HepG2 (cell line): ENCODE data around the gene MRPL34. TPM values are rescaled to one million over a fixed set of nuclear protein-coding genes. Genes with fewer than 3 reads are reported as not detected.
A peak's percentile ranks its signal among the peaks of the same experiment; 100 is the strongest.

ENCODE experiments used
- AHR ChIP-seq: IDR thresholded peaks from 2 replicates; pipeline ENCODE4 v1.6.1; 2018; ENCODE audit warnings: missing genetic modification reagents, missing compliant biosample characterization
- ATF2 ChIP-seq: sonication (generic); formaldehyde crosslinking; IDR thresholded peaks from 2 replicates; pipeline ENCODE4 v1.4.0; 2020; ENCODE audit warnings: missing genetic modification reagents
- ATRX ChIP-seq: sonication (generic); formaldehyde crosslinking; IDR thresholded peaks from 2 replicates; pipeline ENCODE4 v1.4.0; 2020; ENCODE audit warnings: missing genetic modification reagents, borderline replicate concordance
- DNMT1 ChIP-seq: sonication (generic); formaldehyde crosslinking; IDR thresholded peaks from 2 replicates; pipeline ENCODE4 v1.5.1; 2020; ENCODE audit warnings: mild to moderate bottlenecking, missing genetic modification reagents
- ELF1 ChIP-seq: sonication (generic); formaldehyde crosslinking; IDR thresholded peaks from 2 replicates; pipeline ENCODE4 v1.4.0; 2020; ENCODE audit warnings: missing genetic modification reagents
- IRF2 ChIP-seq: IDR thresholded peaks from 2 replicates; pipeline ENCODE4 v1.6.1; 2018; ENCODE audit warnings: missing genetic modification reagents, missing compliant biosample characterization
- KAT8 ChIP-seq: IDR thresholded peaks from 2 replicates; pipeline ENCODE4 v1.6.1; 2016; ENCODE audit warnings: missing genetic modification reagents, missing compliant biosample characterization
- RNF2 ChIP-seq: fragments of 450-650 bp; conservative IDR thresholded peaks from 2 replicates; pipeline ENCODE4 v1.6.1; 2016; ENCODE audit warnings: low read depth
- SMC3 ChIP-seq: IDR thresholded peaks from 2 replicates; pipeline ENCODE4 v1.6.1; 2011; ENCODE audit warnings: low read length, improper control_type of control experiment
- U2AF2 ChIP-seq: fragments of 200-400 bp; formaldehyde crosslinking; IDR thresholded peaks from 2 replicates; pipeline ENCODE4 v1.6.1; 2017; ENCODE audit warnings: low read depth, mild to moderate bottlenecking, low read length
- YY1 ChIP-seq: IDR thresholded peaks from 2 replicates; pipeline ENCODE4 v1.6.1; 2011; ENCODE audit warnings: low read length, low read depth, moderate library complexity, mild to moderate bottlenecking; ENCODE audit not compliant: insufficient read depth, insufficient replicate concordance
- ZBTB3 ChIP-seq: sonication (generic); formaldehyde crosslinking; IDR thresholded peaks from 2 replicates; pipeline ENCODE4 v1.4.0; 2020; ENCODE audit warnings: low read depth, mild to moderate bottlenecking, moderate library complexity, missing genetic modification reagents, borderline replicate concordance
- ZFP90 ChIP-seq: sonication (generic); formaldehyde crosslinking; IDR thresholded peaks from 2 replicates; pipeline ENCODE4 v1.8.0; 2022; ENCODE audit warnings: missing genetic modification reagents, mild to moderate bottlenecking, inconsistent platforms, borderline replicate concordance
- ZNF317 ChIP-seq: sonication (generic); formaldehyde crosslinking; IDR thresholded peaks from 2 replicates; pipeline ENCODE4 v1.5.0; 2020; ENCODE audit warnings: mild to moderate bottlenecking, missing genetic modification reagents
- ZNF33B ChIP-seq: sonication (generic); formaldehyde crosslinking; IDR thresholded peaks from 2 replicates; pipeline ENCODE4 v1.5.1; 2020; ENCODE audit warnings: mild to moderate bottlenecking, missing genetic modification reagents
- ZNF451 ChIP-seq: sonication (generic); formaldehyde crosslinking; IDR thresholded peaks from 2 replicates; pipeline ENCODE4 v1.5.0; 2020; ENCODE audit warnings: mild to moderate bottlenecking, missing genetic modification reagents
- ZNF609 ChIP-seq: sonication (generic); formaldehyde crosslinking; IDR thresholded peaks from 2 replicates; pipeline ENCODE4 v1.4.0; 2020; ENCODE audit warnings: mild to moderate bottlenecking, missing genetic modification reagents, borderline replicate concordance
- ZNF703 ChIP-seq: sonication (generic); formaldehyde crosslinking; IDR thresholded peaks from 2 replicates; pipeline ENCODE4 v1.5.1; 2020; ENCODE audit warnings: missing genetic modification reagents, mild to moderate bottlenecking, moderate library complexity, borderline replicate concordance
- ZNF784 ChIP-seq: sonication (generic); formaldehyde crosslinking; IDR thresholded peaks from 2 replicates; pipeline ENCODE4 v1.5.1; 2020; ENCODE audit warnings: missing genetic modification reagents, mild to moderate bottlenecking, borderline replicate concordance
- ZSCAN5A ChIP-seq: sonication (generic); formaldehyde crosslinking; IDR thresholded peaks from 2 replicates; pipeline ENCODE4 v1.8.0; 2022; ENCODE audit warnings: mild to moderate bottlenecking, missing genetic modification reagents, borderline replicate concordance
- polyA plus RNA-seq, 8 experiments: library from polyadenylated mRNA; depleted of rRNA in 3 of 8; stranded (reverse) in 7 of 8; unstranded in 1 of 8; fragments of >200 nt; fragmentation: Illumina TruSeq in 4 of 8; extraction: Trizol in 4 of 8; gene quantifications; 2 replicates each; pipeline versions ENCODE4 v1.2.1 to v1.2.3, GENCODE V29; 2011 to 2016; ENCODE audit warnings: low read depth in 4 of 8, missing spikeins in 1 of 8, mixed read lengths in 1 of 8; ENCODE audit not compliant: insufficient read depth in 1 of 8
- total RNA-seq, 5 experiments: library from RNA; depleted of rRNA; stranded (reverse); fragments of >200 nt; fragmentation: Illumina TruSeq; extraction: Trizol; gene quantifications; 2 replicates each; pipeline ENCODE4 v1.2.3, GENCODE V29; 2016; ENCODE audit warnings: low read depth in 1 of 5

MRPL34 gene
- total and polyA plus RNA-seq, 2 of the 13 experiments (the other 11 are each of a cell fraction or from before 2014, with no cell fraction given): 74.0 to 77.3 TPM

GRCh38 chr19:17346109-17346671, 40.5 kb downstream of the MRPL34 start (continued):
- TF ChIP-seq ZNF609 (CRISPR knock-in tag): no peak
- no peak for TF ChIP-seq KAT8 (CRISPR knock-in tag)
- TF ChIP-seq ZNF317 (CRISPR knock-in tag): 0 out of 2 replicates have a peak, but pooled peaks have one; percentile 24
- no peak for TF ChIP-seq ZNF33B
- TF ChIP-seq RNF2: no peak
- TF ChIP-seq AHR (CRISPR knock-in tag): 0 out of 2 replicates have a peak, but pooled peaks have one; percentile 22
- peak; percentile 75 for TF ChIP-seq ELF1 (CRISPR knock-in tag)
- no peak for TF ChIP-seq ZBTB3 (CRISPR knock-in tag)
- TF ChIP-seq ATF2: 0 out of 2 replicates have a peak, but pooled peaks have one; percentile 34
- TF ChIP-seq ZNF703 (CRISPR knock-in tag): no peak
- peak; percentile 43; the same call in 1 of the 2 replicates for TF ChIP-seq SMC3
- TF ChIP-seq ZSCAN5A (CRISPR knock-in tag): no peak
- no peak for TF ChIP-seq ATRX (CRISPR knock-in tag)
- TF ChIP-seq YY1: peak; percentile 26
- TF ChIP-seq ZNF451: no peak
- TF ChIP-seq DNMT1 (CRISPR knock-in tag): no peak
- TF ChIP-seq U2AF2: no peak
- TF ChIP-seq ZFP90 (CRISPR knock-in tag): 0 out of 2 replicates have a peak, but pooled peaks have one; percentile 32
- TF ChIP-seq IRF2: peak; percentile 43; the same call in 1 of the 2 replicates
- no peak for TF ChIP-seq ZNF784
